Ishikawa (cell line): ENCODE results near the gene PTER.

Experiments
- CEBPB ChIP-seq: IDR thresholded peaks from 2 replicates; pipeline ENCODE4 v1.6.1; 2012
- EGR1 ChIP-seq: IDR thresholded peaks from 2 replicates; pipeline ENCODE4 v1.6.1; 2012
- FOXM1 ChIP-seq: IDR thresholded peaks from 2 replicates; pipeline ENCODE4 v1.6.1; 2012; ENCODE audit warnings: low read depth, borderline replicate concordance
- NFIC ChIP-seq: IDR thresholded peaks from 2 replicates; pipeline ENCODE4 v1.6.1; 2012
- RAD21 ChIP-seq: IDR thresholded peaks from 2 replicates; pipeline ENCODE4 v1.6.1; 2012; ENCODE audit warnings: low read depth
- TEAD4 ChIP-seq: IDR thresholded peaks from 2 replicates; pipeline ENCODE4 v1.6.1; 2012
- YY1 ChIP-seq: IDR thresholded peaks from 2 replicates; pipeline ENCODE4 v1.6.1; 2012; ENCODE audit warnings: low read depth
- TF ChIP-seq, protein P1 (sequence below): IDR thresholded peaks from 2 replicates; pipeline ENCODE4 v1.6.1; 2012
- TF ChIP-seq, protein P2 (sequence below): IDR thresholded peaks from 2 replicates; pipeline ENCODE4 v1.6.1; 2012; ENCODE audit warnings: low read depth, mild to moderate bottlenecking
- TF ChIP-seq, protein P3 (sequence below): IDR thresholded peaks from 2 replicates; pipeline ENCODE4 v1.6.1; 2012

The PTER gene

GRCh38 chr10:16562891-16563290, 126.1 kb downstream of the PTER start:
- TF ChIP-seq EGR1, result no peak
- TF ChIP-seq NFIC, result no peak
- TF ChIP-seq TEAD4, result no peak
- no peak for TF ChIP-seq CEBPB
- TF ChIP-seq YY1, result no peak
- TF ChIP-seq RAD21, result no peak
- TF ChIP-seq, protein P1, sequence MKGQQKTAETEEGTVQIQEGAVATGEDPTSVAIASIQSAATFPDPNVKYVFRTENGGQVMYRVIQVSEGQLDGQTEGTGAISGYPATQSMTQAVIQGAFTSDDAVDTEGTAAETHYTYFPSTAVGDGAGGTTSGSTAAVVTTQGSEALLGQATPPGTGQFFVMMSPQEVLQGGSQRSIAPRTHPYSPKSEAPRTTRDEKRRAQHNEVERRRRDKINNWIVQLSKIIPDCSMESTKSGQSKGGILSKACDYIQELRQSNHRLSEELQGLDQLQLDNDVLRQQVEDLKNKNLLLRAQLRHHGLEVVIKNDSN, result no peak
- no peak for TF ChIP-seq FOXM1
- TF ChIP-seq, protein P2, sequence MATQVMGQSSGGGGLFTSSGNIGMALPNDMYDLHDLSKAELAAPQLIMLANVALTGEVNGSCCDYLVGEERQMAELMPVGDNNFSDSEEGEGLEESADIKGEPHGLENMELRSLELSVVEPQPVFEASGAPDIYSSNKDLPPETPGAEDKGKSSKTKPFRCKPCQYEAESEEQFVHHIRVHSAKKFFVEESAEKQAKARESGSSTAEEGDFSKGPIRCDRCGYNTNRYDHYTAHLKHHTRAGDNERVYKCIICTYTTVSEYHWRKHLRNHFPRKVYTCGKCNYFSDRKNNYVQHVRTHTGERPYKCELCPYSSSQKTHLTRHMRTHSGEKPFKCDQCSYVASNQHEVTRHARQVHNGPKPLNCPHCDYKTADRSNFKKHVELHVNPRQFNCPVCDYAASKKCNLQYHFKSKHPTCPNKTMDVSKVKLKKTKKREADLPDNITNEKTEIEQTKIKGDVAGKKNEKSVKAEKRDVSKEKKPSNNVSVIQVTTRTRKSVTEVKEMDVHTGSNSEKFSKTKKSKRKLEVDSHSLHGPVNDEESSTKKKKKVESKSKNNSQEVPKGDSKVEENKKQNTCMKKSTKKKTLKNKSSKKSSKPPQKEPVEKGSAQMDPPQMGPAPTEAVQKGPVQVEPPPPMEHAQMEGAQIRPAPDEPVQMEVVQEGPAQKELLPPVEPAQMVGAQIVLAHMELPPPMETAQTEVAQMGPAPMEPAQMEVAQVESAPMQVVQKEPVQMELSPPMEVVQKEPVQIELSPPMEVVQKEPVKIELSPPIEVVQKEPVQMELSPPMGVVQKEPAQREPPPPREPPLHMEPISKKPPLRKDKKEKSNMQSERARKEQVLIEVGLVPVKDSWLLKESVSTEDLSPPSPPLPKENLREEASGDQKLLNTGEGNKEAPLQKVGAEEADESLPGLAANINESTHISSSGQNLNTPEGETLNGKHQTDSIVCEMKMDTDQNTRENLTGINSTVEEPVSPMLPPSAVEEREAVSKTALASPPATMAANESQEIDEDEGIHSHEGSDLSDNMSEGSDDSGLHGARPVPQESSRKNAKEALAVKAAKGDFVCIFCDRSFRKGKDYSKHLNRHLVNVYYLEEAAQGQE, result no peak
- TF ChIP-seq, protein P3, sequence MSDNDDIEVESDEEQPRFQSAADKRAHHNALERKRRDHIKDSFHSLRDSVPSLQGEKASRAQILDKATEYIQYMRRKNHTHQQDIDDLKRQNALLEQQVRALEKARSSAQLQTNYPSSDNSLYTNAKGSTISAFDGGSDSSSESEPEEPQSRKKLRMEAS, result no peak
